Stomach (tissue), 9 donors: ENCODE measurements around the gene ZNF211. TPM values are rescaled to one million over a fixed set of nuclear protein-coding genes. Genes with fewer than 3 reads are reported as not detected.

Source experiments
- DNase-seq, 2 donors: peaks; one replicate each; pipeline versions ENCODE4 v3.0.0 to v3.0.0-alpha.2; 2013 to 2019
- H3K27ac ChIP-seq, 5 donors: fragments of 200-600 bp in 4 of 5; sonication (generic) in 4 of 5; one replicate each; pipeline ENCODE4 v1.5.1; 2013 to 2019; ENCODE audit warnings: mild to moderate bottlenecking in 1 of 5, moderate library complexity in 1 of 5
- H3K27me3 ChIP-seq, 3 donors: fragments of 200-600 bp; sonication (generic); one replicate each; pipeline ENCODE4 v1.5.1; 2017 to 2019; ENCODE audit warnings: mixed run types in 1 of 3
- H3K36me3 ChIP-seq, 4 donors: fragments of 200-600 bp; sonication (generic); 1 replicate in 3 of 4; 2 replicates in 1 of 4; pipeline ENCODE4 v1.5.1; 2016 to 2019
- H3K4me1 ChIP-seq, 4 donors: fragments of 200-600 bp; sonication (generic); one replicate each; pipeline ENCODE4 v1.5.1; 2016 to 2019
- H3K4me3 ChIP-seq, 4 donors: fragments of 200-600 bp; sonication (generic) in 3 of 4; one replicate each; pipeline ENCODE4 v1.5.1; 2016 to 2019; ENCODE audit warnings: mild to moderate bottlenecking in 1 of 4
- H3K9me3 ChIP-seq, 4 donors: fragments of 200-600 bp; sonication (generic); one replicate each; pipeline ENCODE4 v1.5.1; 2016 to 2019
- CTCF ChIP-seq, 7 experiments: fragments of 450-650 bp in 4 of 7; fragments of 200-600 bp in 3 of 7; sonication (generic) in 3 of 7; IDR thresholded peaks; one replicate each; pipeline ENCODE4 v1.5.1; 2016 to 2019; ENCODE audit warnings: antibody characterized with exemption in 7 of 7, control low read depth in 2 of 7, mild to moderate bottlenecking in 1 of 7
- EP300 ChIP-seq: sonication (generic); formaldehyde crosslinking; IDR thresholded peaks from one replicate; pipeline ENCODE4 v1.6.1; 2017; ENCODE audit warnings: antibody characterized with exemption
- POLR2A ChIP-seq, 4 donors: fragments of 450-650 bp; IDR thresholded peaks; one replicate each; pipeline ENCODE4 v1.6.1; 2016; ENCODE audit warnings: antibody characterized with exemption in 4 of 4, control low read depth in 2 of 4, mild to moderate bottlenecking in 1 of 4, moderate library complexity in 1 of 4
- POLR2AphosphoS5 ChIP-seq, 3 donors: sonication (generic); formaldehyde crosslinking; IDR thresholded peaks; one replicate each; pipeline ENCODE4 v1.6.1; 2016; ENCODE audit warnings: antibody characterized with exemption in 3 of 3
- WGBS, 5 donors: extraction: QIAGEN DNeasy Blood & Tissue Kit in 3 of 5; methylation state at CpG; one replicate each; pipeline versions ENCODE4 v1.1.5 to v1.1.7; 2013 to 2018; 5-methylcytosine and 5-hydroxymethylcytosine counted together
- intact Hi-C: fragments of 100-400 bp; cut with DNase I; formaldehyde crosslinking; loops from one replicate; pipeline ENCODE4 v1.15.1; 2023; ENCODE audit warnings: low total_unique reads
- polyA plus RNA-seq, 3 donors: library from polyadenylated mRNA; stranded (reverse); fragments of 200-250 nt; gene quantifications; one replicate each; pipeline ENCODE4 v1.2.3, GENCODE V29; 2013
- total RNA-seq, 5 donors: library from RNA; depleted of rRNA; stranded (reverse); fragments of >200 nt; gene quantifications; one replicate each; pipeline versions ENCODE4 v1.1.0 to v1.2.3, GENCODE V29; 2014 to 2016
- donor health status: healthy with polysubstance abuse.
- donor health status: Bipolar disorder and iron deficiency.
- donor health status: healthy.

ZNF211 gene
- total and polyA plus RNA-seq, 8 donors: 4.4 to 37.1 (median 9.3) TPM

GRCh38 chr19:57613941-57614743, 18.8 kb upstream of the ZNF211 start, which contains the start of gene ZNF134:
Gene ZNF134, plus strand, starts transcription at chr19:57614242. Its CDS starts 5,227 bp downstream, at chr19:57619469.
- Histone ChIP-seq H3K36me3 (peaks cover 34 to 44% (median 38%) of the 10 kb centered on the region in 4 donors), H3K4me3 (peak within 1 kb of the TSS; percentile 93 to 100 (median 96)), H3K27me3 (no peaks in the 10 kb centered on the region), H3K4me1 (peaks cover 4 to 20% (median 11%) of the 10 kb centered on the region in 4 donors), H3K9me3 (peaks cover 45 to 73% (median 61%) of the 10 kb centered on the region in 4 donors), H3K27ac (peak within 1 kb of the TSS; percentile 54 to 80 (median 73))
- intact Hi-C loops: no loop called here
- TF ChIP-seq POLR2AphosphoS5 (IDR thresholded peaks at IDR 0.05) (peak in 2 of 3 donors; percentile 23 to 78), CTCF (IDR thresholded peaks at IDR 0.05) (peak in 1 of 7 experiments; percentile 51), POLR2A (IDR thresholded peaks at IDR 0.05) (no peak), EP300 (no peak)
- WGBS, 5 donors: 2 to 18% (median 2%) methylated on average over 9 to 64 of the region's 64 CpGs
- DNase-seq: peak; percentile 93 to 98

GRCh38 chr19:57615346-57615745, 17.6 kb upstream of the ZNF211 start:
- peak overlapping the region in 3 of 4 donors; percentile 95 to 100 (median 98) for H3K4me3 ChIP-seq
- intact Hi-C loops: no loop called here
- H3K36me3 ChIP-seq: peaks cover 46 to 55% (median 50%) of the 10 kb centered on the region in 4 donors
- peaks cover 57 to 77% (median 68%) of the 10 kb centered on the region in 4 donors for H3K9me3 ChIP-seq
- TF ChIP-seq POLR2A (IDR thresholded peaks at IDR 0.05): no peak
- no peak for TF ChIP-seq POLR2AphosphoS5 (IDR thresholded peaks at IDR 0.05)
- no peak for TF ChIP-seq EP300
- no peak for TF ChIP-seq CTCF (IDR thresholded peaks at IDR 0.05)
- WGBS, 5 donors: 80 to 100% (median 97%) methylated on average over 3 of the region's 3 CpGs
- peaks cover 4 to 20% (median 11%) of the 10 kb centered on the region in 4 donors for H3K4me1 ChIP-seq
- no peak overlapping the region for H3K27ac ChIP-seq
- DNase-seq: no peak
- H3K27me3 ChIP-seq: no peaks in the 10 kb centered on the region

- Histone ChIP-seq H3K4me3 (no peak overlapping the region), H3K27ac (no peak overlapping the region), H3K27me3 (no peaks in the 10 kb centered on the region), H3K36me3 (peaks cover 75 to 96% (median 92%) of the 10 kb centered on the region in 4 donors), H3K4me1 (peaks cover 0 to under 1% (median 0%) of the 10 kb centered on the region in 4 donors), H3K9me3 (peaks cover 89 to 100% (median 99%) of the 10 kb centered on the region in 4 donors)
- intact Hi-C loops: no loop called here
- TF ChIP-seq EP300 (no peak), POLR2A (IDR thresholded peaks at IDR 0.05) (no peak), POLR2AphosphoS5 (IDR thresholded peaks at IDR 0.05) (no peak), CTCF (IDR thresholded peaks at IDR 0.05) (no peak)
- 96 to 98% (median 98%) methylated on average over 10 of the region's 10 CpGs for WGBS, 5 donors
- no peak for DNase-seq
Measured at GRCh38 chr19:57620673-57621348, 12.2 kb upstream of the ZNF211 start.

- no peak for TF ChIP-seq CTCF (IDR thresholded peaks at IDR 0.05)
- TF ChIP-seq POLR2A (IDR thresholded peaks at IDR 0.05): no peak
- no peak for TF ChIP-seq POLR2AphosphoS5 (IDR thresholded peaks at IDR 0.05)
- TF ChIP-seq EP300: no peak
- Histone ChIP-seq H3K4me3 (no peak overlapping the region), H3K9me3 (peaks cover 72 to 100% (median 98%) of the 10 kb centered on the region in 4 donors), H3K27ac (no peak overlapping the region), H3K27me3 (no peaks in the 10 kb centered on the region), H3K4me1 (no peaks in the 10 kb centered on the region), H3K36me3 (peaks cover 56 to 81% (median 69%) of the 10 kb centered on the region in 4 donors)
- DNase-seq: no peak
- intact Hi-C loops: no loop called here
Measured at GRCh38 chr19:57623091-57623490, 9.9 kb upstream of the ZNF211 start.
